Right ventricle myocardium superior (tissue), 1 donor: ENCODE data around the gene SPEF2. TPM values are rescaled to one million over a fixed set of nuclear protein-coding genes. Genes with fewer than 3 reads are reported as not detected.

ENCODE experiments used
- ATAC-seq: fragments of 200-7000 bp; cut with Tn5 transposase; one replicate; pipeline ENCODE4 v1.9.1; 2020; ENCODE audit warnings: mild to moderate bottlenecking; ENCODE audit not compliant: poor library complexity
- DNase-seq: peaks from one replicate; pipeline ENCODE4 v3.0.0-alpha.2; 2020
- intact Hi-C: fragments of 100-400 bp; cut with DNase I; formaldehyde crosslinking; loops from one replicate; pipeline ENCODE4 v1.11.2; 2022
- total RNA-seq: library from RNA; stranded (reverse); fragmentation: NEBNext Ultra II Directional; extraction: Animal tissue kit (Norgen Biotek cat#: 25700); gene quantifications from one replicate; pipeline ENCODE4 v1.2.1, GENCODE V29; 2021
- donor health status: DM: no; HTN: yes; CAD: no; lungs with severe emphysema.

The SPEF2 gene
- total RNA-seq, 1 donor from 2014 or later, result 1.1 TPM

- DNase-seq (no peak), ATAC-seq (no peak)
- intact Hi-C loops, result no loop called here
Measured at GRCh38 chr5:35862126-35862525, 244.5 kb downstream of the SPEF2 start.

GRCh38 chr5:35863159-35863558 lies 245.5 kb downstream of the SPEF2 start:
- intact Hi-C loops, result no loop called here
- no peak for DNase-seq
- no peak for ATAC-seq

Other genes with a start within 250 kb of the SPEF2 start
- gene IL7R, start 239.0 kb downstream of the SPEF2 start, total RNA-seq, result 0.67 TPM